Measurements from ENCODE around the gene ARHGAP28. TPM values are rescaled to one million over a fixed set of nuclear protein-coding genes. Genes with fewer than 3 reads are reported as not detected.
"Not testable (repeated sequence)": the region's sequence is repeated elsewhere in the genome, so short reads cannot be mapped to it uniquely, and the experiment has no call there.

The ARHGAP28 gene
- total and polyA plus RNA-seq, 3 donors from 2014 or later = 45.5 to 161 (median 76.8) TPM

DNA sequence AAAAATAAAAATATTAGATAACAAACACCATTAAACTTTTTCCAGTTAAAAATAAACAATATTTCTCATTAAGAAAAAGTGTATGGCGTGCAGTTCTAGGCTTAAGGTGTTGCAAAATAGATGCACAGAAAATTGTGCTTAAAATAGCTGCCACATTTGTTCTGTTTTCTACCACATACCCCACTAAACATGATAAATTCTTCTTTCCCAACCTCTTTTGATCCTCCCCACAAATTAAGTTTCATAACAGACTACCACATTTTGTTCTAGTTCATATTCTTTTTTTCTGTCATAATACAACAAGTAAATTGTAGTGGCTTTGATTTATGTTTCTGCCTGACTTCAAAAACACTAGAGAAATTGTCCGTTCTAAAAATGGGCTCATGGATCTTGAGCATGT lies 64.5 kb downstream of the ARHGAP28 start:
- DNase-seq = no peak
- Histone ChIP-seq H3K27me3 (no peaks in the 10 kb centered on the region), H3K4me1 (peaks cover 24% of the 10 kb centered on the region), H3K36me3 (ENCODE audit: low read depth, missing control alignments) (no peaks in the 10 kb centered on the region), H3K27ac (no peak overlapping the region), H3K9me3 (no peaks in the 10 kb centered on the region), H3K4me3 (no peak overlapping the region)
- TF ChIP-seq, protein P1, sequence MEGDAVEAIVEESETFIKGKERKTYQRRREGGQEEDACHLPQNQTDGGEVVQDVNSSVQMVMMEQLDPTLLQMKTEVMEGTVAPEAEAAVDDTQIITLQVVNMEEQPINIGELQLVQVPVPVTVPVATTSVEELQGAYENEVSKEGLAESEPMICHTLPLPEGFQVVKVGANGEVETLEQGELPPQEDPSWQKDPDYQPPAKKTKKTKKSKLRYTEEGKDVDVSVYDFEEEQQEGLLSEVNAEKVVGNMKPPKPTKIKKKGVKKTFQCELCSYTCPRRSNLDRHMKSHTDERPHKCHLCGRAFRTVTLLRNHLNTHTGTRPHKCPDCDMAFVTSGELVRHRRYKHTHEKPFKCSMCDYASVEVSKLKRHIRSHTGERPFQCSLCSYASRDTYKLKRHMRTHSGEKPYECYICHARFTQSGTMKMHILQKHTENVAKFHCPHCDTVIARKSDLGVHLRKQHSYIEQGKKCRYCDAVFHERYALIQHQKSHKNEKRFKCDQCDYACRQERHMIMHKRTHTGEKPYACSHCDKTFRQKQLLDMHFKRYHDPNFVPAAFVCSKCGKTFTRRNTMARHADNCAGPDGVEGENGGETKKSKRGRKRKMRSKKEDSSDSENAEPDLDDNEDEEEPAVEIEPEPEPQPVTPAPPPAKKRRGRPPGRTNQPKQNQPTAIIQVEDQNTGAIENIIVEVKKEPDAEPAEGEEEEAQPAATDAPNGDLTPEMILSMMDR (IDR thresholded peaks at IDR 0.05) = no peak
- TF ChIP-seq POLR2A (IDR thresholded peaks at IDR 0.05) = no peak
- intact Hi-C loops (cut with DNase I; ENCODE audit: low total_unique reads) = no loop called here
- 89 to 90% methylated on average over 2 of the region's 2 CpGs for WGBS, 2 donors

DNA sequence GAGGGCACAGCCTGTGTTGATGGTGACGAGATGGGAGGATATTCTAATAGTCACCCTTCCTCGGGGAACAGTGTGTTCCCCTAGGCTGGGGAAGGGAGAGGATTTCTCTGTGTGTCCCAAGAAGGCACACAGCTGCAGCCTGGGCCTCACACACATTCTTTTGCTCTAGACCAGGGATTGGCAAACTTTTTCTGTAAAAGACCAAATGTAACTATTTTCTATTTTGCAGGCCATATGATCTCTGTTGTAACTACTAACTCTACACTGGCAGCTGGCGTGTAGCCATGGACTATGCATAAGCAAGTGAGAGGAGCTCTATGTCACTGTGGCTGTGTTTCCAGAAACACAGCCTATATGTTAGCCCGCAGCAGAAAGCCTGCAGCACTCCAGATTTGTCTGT lies 65.8 kb downstream of the ARHGAP28 start:
- no peak for TF ChIP-seq POLR2A (IDR thresholded peaks at IDR 0.05)
- TF ChIP-seq, protein P1 (IDR thresholded peaks at IDR 0.05) = no peak
- Histone ChIP-seq H3K36me3 (ENCODE audit: low read depth, missing control alignments) (no peaks in the 10 kb centered on the region), H3K9me3 (no peaks in the 10 kb centered on the region), H3K27ac (peak overlapping the region; percentile 14 to 80), H3K27me3 (no peaks in the 10 kb centered on the region), H3K4me3 (no peak overlapping the region), H3K4me1 (peaks cover 21% of the 10 kb centered on the region)
- DNase-seq = peak; percentile 72
- WGBS, 2 donors = 39 to 57% methylated on average over 4 of the region's 4 CpGs
- intact Hi-C loops (cut with DNase I; ENCODE audit: low total_unique reads) = no loop called here

DNA sequence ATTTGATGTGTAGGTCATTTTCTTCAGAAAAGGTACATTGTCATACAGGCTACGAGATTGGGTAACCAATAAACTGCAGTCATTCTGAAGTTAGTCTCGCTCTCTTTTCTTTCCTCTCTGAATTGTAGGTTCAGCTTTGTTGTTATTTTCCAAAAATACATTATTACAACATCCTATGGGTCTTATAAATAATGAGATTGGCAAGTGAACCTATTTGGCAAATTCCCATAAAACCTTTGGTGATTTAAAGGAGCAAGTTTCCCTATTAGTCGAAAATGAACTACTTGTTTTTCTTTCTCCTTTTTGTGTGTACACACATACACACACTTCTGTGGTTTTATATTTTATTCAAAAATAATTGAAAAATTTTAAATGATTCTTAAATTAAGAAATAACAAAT lies 67.0 kb downstream of the ARHGAP28 start:
- no peaks in the 10 kb centered on the region for H3K36me3 ChIP-seq (ENCODE audit: low read depth, missing control alignments)
- peak overlapping the region in 1 of 2 donors; percentile 80 for H3K27ac ChIP-seq
- DNase-seq = no peak
- H3K9me3 ChIP-seq = no peaks in the 10 kb centered on the region
- H3K4me1 ChIP-seq = peaks cover 16% of the 10 kb centered on the region
- TF ChIP-seq, protein P1 (IDR thresholded peaks at IDR 0.05) = no peak
- no peak for TF ChIP-seq POLR2A (IDR thresholded peaks at IDR 0.05)
- 88 to 90% methylated on average over 3 of the region's 3 CpGs for WGBS, 2 donors
- no peak overlapping the region for H3K4me3 ChIP-seq
- no peaks in the 10 kb centered on the region for H3K27me3 ChIP-seq
- intact Hi-C loops (cut with DNase I; ENCODE audit: low total_unique reads) = no loop called here

DNA sequence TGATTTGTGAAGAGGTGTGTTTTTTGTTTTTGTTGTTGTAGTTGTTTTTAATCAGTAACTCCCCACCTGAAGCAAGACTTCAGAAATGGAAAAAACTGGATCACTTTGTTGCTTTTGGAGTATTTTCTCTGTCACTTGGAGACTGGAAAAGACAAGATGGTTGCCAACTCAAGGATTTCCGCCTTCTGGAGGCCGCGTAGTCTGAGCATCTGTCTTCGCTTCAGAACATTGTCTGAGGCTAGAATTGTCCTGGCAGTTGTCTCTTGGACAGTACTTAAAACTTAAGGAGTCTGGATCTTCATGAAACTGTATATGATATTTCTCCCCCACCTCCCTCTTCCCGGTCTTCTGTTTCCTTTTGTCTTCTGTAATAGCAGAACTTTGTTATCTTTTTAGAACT lies 67.7 kb downstream of the ARHGAP28 start:
- H3K4me3 ChIP-seq = no peak overlapping the region
- no peaks in the 10 kb centered on the region for H3K27me3 ChIP-seq
- no peak for TF ChIP-seq POLR2A (IDR thresholded peaks at IDR 0.05)
- TF ChIP-seq, protein P1 (IDR thresholded peaks at IDR 0.05) = no peak
- no peaks in the 10 kb centered on the region for H3K9me3 ChIP-seq
- peaks cover 16% of the 10 kb centered on the region for H3K4me1 ChIP-seq
- intact Hi-C loops (cut with DNase I; ENCODE audit: low total_unique reads) = no loop called here
- WGBS, 2 donors = 52 to 58% methylated on average over 5 of the region's 5 CpGs
- DNase-seq = no peak
- peak overlapping the region in 1 of 2 donors; percentile 80 for H3K27ac ChIP-seq
- H3K36me3 ChIP-seq (ENCODE audit: low read depth, missing control alignments) = no peaks in the 10 kb centered on the region

DNA sequence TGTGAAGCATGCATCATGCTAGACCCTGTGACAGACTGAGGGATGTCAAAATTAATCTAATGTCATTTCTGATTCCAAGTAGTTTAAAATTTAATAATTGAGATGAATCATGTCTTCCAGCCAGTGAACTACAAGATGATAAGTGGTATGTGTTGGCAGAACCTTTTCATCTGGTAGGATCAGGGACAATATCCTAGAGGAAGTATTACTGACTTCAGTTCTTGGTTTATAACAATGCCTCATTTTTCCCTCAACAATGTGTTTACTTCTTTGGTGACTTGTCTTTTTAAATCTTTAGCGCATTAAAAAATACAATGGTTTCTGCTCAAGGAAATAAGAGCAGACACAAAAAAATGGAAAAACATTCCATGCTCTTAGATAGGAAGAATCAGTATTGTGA lies 69.4 kb downstream of the ARHGAP28 start:
- Histone ChIP-seq H3K4me1 (peaks cover 16% of the 10 kb centered on the region), H3K27me3 (no peaks in the 10 kb centered on the region), H3K36me3 (ENCODE audit: low read depth, missing control alignments) (no peaks in the 10 kb centered on the region), H3K4me3 (no peak overlapping the region), H3K27ac (no peak overlapping the region), H3K9me3 (no peaks in the 10 kb centered on the region)
- WGBS, 2 donors = 96 to 98% methylated on average over 1 of the region's 1 CpG
- DNase-seq = no peak
- intact Hi-C loops (cut with DNase I; ENCODE audit: low total_unique reads) = no loop called here
- TF ChIP-seq, protein P1 (IDR thresholded peaks at IDR 0.05) = no peak
- TF ChIP-seq POLR2A (IDR thresholded peaks at IDR 0.05) = no peak

DNA sequence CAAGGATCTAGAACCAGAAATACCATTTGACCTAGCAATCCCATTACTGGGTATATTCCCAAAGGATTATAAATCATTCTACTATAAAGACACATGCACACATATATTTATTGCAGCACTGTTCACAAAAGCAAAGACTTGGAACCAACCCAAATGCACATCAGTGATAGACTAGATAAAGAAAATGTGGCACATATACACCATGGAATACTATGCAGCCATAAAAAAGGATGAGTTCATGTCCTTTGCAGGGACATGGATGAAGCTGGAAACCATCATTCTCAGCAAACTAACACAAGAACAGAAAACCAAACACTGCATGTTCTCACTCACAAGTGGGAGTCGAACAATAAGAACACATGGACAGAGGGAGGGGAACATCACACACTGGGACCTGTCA lies 70.8 kb downstream of the ARHGAP28 start:
- H3K4me3 ChIP-seq; H3K36me3 ChIP-seq (ENCODE audit: low read depth, missing control alignments); H3K4me1 ChIP-seq; H3K27me3 ChIP-seq; H3K27ac ChIP-seq; intact Hi-C loops (cut with DNase I; ENCODE audit: low total_unique reads); H3K9me3 ChIP-seq; DNase-seq: not testable (repeated sequence)
- WGBS, 2 donors = 92 to 100% methylated on average over 1 of the region's 1 CpG
